H1 (cell line): ENCODE results near the gene VEPH1. TPM values are rescaled to one million over a fixed set of nuclear protein-coding genes. Genes with fewer than 3 reads are reported as not detected.

Experiments used
- CTCF ChIA-PET: fragments of 300-600 bp; sonication (Branson Sonifier 250); formaldehyde crosslinking; loops from one replicate; lab custom pipeline; 2021; ENCODE audit not compliant: partially characterized antibody; lab: Charles Lee
- POLR2A ChIA-PET: fragments of 300-600 bp; sonication (Branson Sonifier 250); formaldehyde crosslinking; loops from one replicate; lab custom pipeline; 2021; ENCODE audit warnings: inconsistent platforms; ENCODE audit not compliant: partially characterized antibody; lab: Charles Lee
- DNase-seq, 2 experiments: peaks; one replicate each; pipeline versions ENCODE4 v3.0.0 to v3.0.0-alpha.2; 2010 to 2022; ENCODE audit warnings: low spot score in 2 of 2, low read depth in 1 of 2, mixed read lengths in 1 of 2
- FAIRE-seq: peaks from 2 replicates; lab custom pipeline; 2011; peaks lifted over from hg19 to GRCh38; lab: Jason Lieb, UNC
- H2AFZ ChIP-seq: 2 replicates; pipeline ENCODE4 v1.8.1; 2012; ENCODE audit warnings: low read length, inconsistent platforms
- H2AK5ac ChIP-seq: 2 replicates; pipeline ENCODE4 v1.6.1; 2013; ENCODE audit warnings: low read depth, low read length
- H2BK120ac ChIP-seq: replicated peaks from 2 replicates; pipeline ENCODE3; 2013; ENCODE audit warnings: low read depth, low read length, inconsistent platforms
- H2BK12ac ChIP-seq: 2 replicates; pipeline ENCODE4 v1.6.1; 2013; ENCODE audit warnings: low read depth, low read length
- H2BK15ac ChIP-seq: 2 replicates; pipeline ENCODE4 v1.6.1; 2013; ENCODE audit warnings: low read length
- H2BK20ac ChIP-seq: 2 replicates; pipeline ENCODE4 v1.6.1; 2013; ENCODE audit warnings: low read length
- H2BK5ac ChIP-seq: 2 replicates; pipeline ENCODE4 v1.6.1; 2013; ENCODE audit warnings: low read depth, low read length
- H3K14ac ChIP-seq: 2 replicates; pipeline ENCODE4 v1.6.1; 2013; ENCODE audit warnings: inconsistent platforms; ENCODE audit not compliant: insufficient read length
- H3K18ac ChIP-seq: 2 replicates; pipeline ENCODE4 v1.6.1; 2013; ENCODE audit warnings: low read length; ENCODE audit errors: extremely low read depth
- H3K23ac ChIP-seq: 2 replicates; pipeline ENCODE4 v1.6.1; 2013; ENCODE audit warnings: inconsistent platforms; ENCODE audit not compliant: insufficient read length
- H3K23me2 ChIP-seq: 2 replicates; pipeline ENCODE4 v1.6.1; 2013; ENCODE audit warnings: low read depth, low read length
- H3K27ac ChIP-seq: 2 replicates; pipeline ENCODE4 v1.6.1; 2011; ENCODE audit warnings: low read depth, low read length, inconsistent platforms
- H3K27me3 ChIP-seq, 4 experiments: replicated peaks in 1 of 4; 1 replicate in 1 of 4; 2 replicates in 3 of 4; pipeline versions ENCODE4 v1.6.1 to v1.8.1; 2011 to 2013; ENCODE audit warnings: low read length in 3 of 4, mild to moderate bottlenecking in 3 of 4, inconsistent platforms in 2 of 4, mixed read lengths in 2 of 4, moderate library complexity in 1 of 4; ENCODE audit not compliant: control insufficient read depth in 3 of 4, insufficient read depth in 3 of 4; ENCODE audit errors: extremely low read depth in 1 of 4
- H3K36me3 ChIP-seq, 4 experiments: 2 replicates each; pipeline versions ENCODE4 v1.6.1 to v1.8.1; 2011 to 2013; ENCODE audit warnings: mild to moderate bottlenecking in 4 of 4, low read length in 3 of 4, moderate library complexity in 2 of 4, control low read depth in 1 of 4, inconsistent platforms in 1 of 4; ENCODE audit not compliant: insufficient read depth in 4 of 4, control insufficient read depth in 2 of 4
- H3K4ac ChIP-seq: replicated peaks from 2 replicates; pipeline ENCODE3; 2013; ENCODE audit warnings: low read length, low read depth, mixed read lengths, inconsistent platforms; ENCODE audit not compliant: insufficient read length
- H3K4me1 ChIP-seq, 4 experiments: replicated peaks in 1 of 4; 1 replicate in 1 of 4; 2 replicates in 3 of 4; pipeline versions ENCODE4 v1.6.1 to v1.8.1; 2011 to 2013; ENCODE audit warnings: low read length in 3 of 4, inconsistent platforms in 2 of 4, mixed read lengths in 1 of 4; ENCODE audit not compliant: insufficient read depth in 4 of 4, control insufficient read depth in 3 of 4
- H3K4me2 ChIP-seq, 2 experiments: 2 replicates each; pipeline versions ENCODE4 v1.6.1 to v1.8.1; 2011 to 2013; ENCODE audit warnings: low read depth in 2 of 2, low read length in 2 of 2, control low read depth in 1 of 2, inconsistent platforms in 1 of 2, mild to moderate bottlenecking in 1 of 2; ENCODE audit not compliant: insufficient read depth in 1 of 2
- H3K4me3 ChIP-seq, 4 experiments: fragments of 200-600, 300-600 bp in 1 of 4; sonication (generic), shearing (Covaris generic), sonication (Bioruptor Twin) in 1 of 4; 2 replicates each; pipeline versions ENCODE4 v1.5.1 to v1.8.1; 2011 to 2016; ENCODE audit warnings: low read length in 4 of 4, low read depth in 3 of 4, control low read depth in 2 of 4, inconsistent platforms in 2 of 4, mild to moderate bottlenecking in 2 of 4, mixed read lengths in 1 of 4, moderate library complexity in 1 of 4; ENCODE audit not compliant: insufficient read depth in 2 of 4; ENCODE audit errors: extremely low read depth in 1 of 4
- H3K56ac ChIP-seq: replicated peaks from 2 replicates; pipeline ENCODE3; 2013; ENCODE audit warnings: low read depth, mild to moderate bottlenecking, mixed read lengths, low read length, inconsistent platforms; ENCODE audit not compliant: insufficient read length
- H3K79me1 ChIP-seq: 2 replicates; pipeline ENCODE4 v1.6.1; 2013; ENCODE audit warnings: low read depth, low read length, control low read depth
- H3K79me2 ChIP-seq, 2 experiments: 2 replicates each; pipeline versions ENCODE4 v1.6.1 to v1.8.1; 2012 to 2013; ENCODE audit warnings: low read length in 2 of 2, mild to moderate bottlenecking in 2 of 2, inconsistent platforms in 1 of 2; ENCODE audit not compliant: insufficient read depth in 2 of 2, control insufficient read depth in 1 of 2
- H3K9ac ChIP-seq, 4 experiments: replicated peaks in 1 of 4; 1 replicate in 1 of 4; 2 replicates in 3 of 4; pipeline versions ENCODE4 v1.6.1 to v1.8.1; 2011 to 2013; ENCODE audit warnings: low read depth in 3 of 4, low read length in 3 of 4, control low read depth in 2 of 4, mild to moderate bottlenecking in 2 of 4, moderate library complexity in 2 of 4, inconsistent platforms in 1 of 4; ENCODE audit errors: extremely low read depth in 1 of 4
- H3K9me3 ChIP-seq, 2 experiments: 2 replicates each; pipeline versions ENCODE4 v1.6.1 to v1.8.1; 2012 to 2013; ENCODE audit warnings: mild to moderate bottlenecking in 2 of 2, moderate library complexity in 2 of 2, control low read depth in 1 of 2, inconsistent platforms in 1 of 2, low read depth in 1 of 2, low read length in 1 of 2, mixed read lengths in 1 of 2; ENCODE audit not compliant: insufficient read depth in 2 of 2
- H4K20me1 ChIP-seq, 2 experiments: replicated peaks in 1 of 2; 2 replicates each; pipeline versions ENCODE3 to v1.8.1; 2011 to 2013; ENCODE audit warnings: inconsistent platforms in 2 of 2, low read length in 2 of 2, mild to moderate bottlenecking in 1 of 2; ENCODE audit not compliant: insufficient read depth in 2 of 2, control insufficient read depth in 1 of 2
- H4K5ac ChIP-seq: 2 replicates; pipeline ENCODE4 v1.6.1; 2013; ENCODE audit warnings: low read length, low read depth, mixed read lengths, inconsistent platforms; ENCODE audit not compliant: insufficient read length
- H4K8ac ChIP-seq: 2 replicates; pipeline ENCODE4 v1.8.0; 2013; ENCODE audit warnings: mild to moderate bottlenecking, moderate library complexity, low read length, inconsistent platforms; ENCODE audit not compliant: insufficient read depth; ENCODE audit errors: extremely low read depth
- H4K91ac ChIP-seq: replicated peaks from 2 replicates; pipeline ENCODE3; 2013; ENCODE audit warnings: low read length, mixed read lengths, inconsistent platforms; ENCODE audit not compliant: insufficient read length
- CHD1 ChIP-seq: IDR thresholded peaks from 2 replicates; pipeline ENCODE4 v1.6.1; 2012; ENCODE audit warnings: low read depth, low read length, improper control_type of control experiment
- HDAC6 ChIP-seq: IDR thresholded peaks from one replicate; pipeline ENCODE4 v1.7.1; 2012; ENCODE audit warnings: low read depth, mild to moderate bottlenecking, inconsistent platforms, low read length, moderate library complexity
- PHF8 ChIP-seq: fragments of 200-600 bp; sonication (generic); conservative IDR thresholded peaks from 2 replicates; pipeline ENCODE4 v1.7.1; 2012; ENCODE audit warnings: low read depth, mild to moderate bottlenecking, inconsistent platforms, low read length, moderate library complexity
- SAP30 ChIP-seq: fragments of 300-600 bp; sonication (generic); IDR thresholded peaks from 2 replicates; pipeline ENCODE4 v1.7.1; 2012; ENCODE audit warnings: low read length, moderate library complexity, mild to moderate bottlenecking, inconsistent platforms; ENCODE audit not compliant: insufficient read depth, insufficient replicate concordance
- SIN3A ChIP-seq, 2 experiments: IDR thresholded peaks in 1 of 2; conservative IDR thresholded peaks in 1 of 2; 2 replicates each; pipeline ENCODE4 v1.6.1; 2011 to 2012; ENCODE audit warnings: low read length in 2 of 2, improper control_type of control experiment in 1 of 2, low read depth in 1 of 2, mild to moderate bottlenecking in 1 of 2
- SP1 ChIP-seq: IDR thresholded peaks from 2 replicates; pipeline ENCODE4 v1.6.1; 2011; ENCODE audit warnings: low read depth, low read length
- SRF ChIP-seq: IDR thresholded peaks from 2 replicates; pipeline ENCODE4 v1.6.1; 2011; ENCODE audit warnings: mild to moderate bottlenecking, low read depth, low read length, moderate library complexity
- SUZ12 ChIP-seq: fragments of 200-600 bp; sonication (generic); IDR thresholded peaks from 2 replicates; pipeline ENCODE4 v1.6.1; 2012; ENCODE audit warnings: mild to moderate bottlenecking, inconsistent platforms, low read length, moderate library complexity, mixed read lengths
- TEAD4 ChIP-seq: IDR thresholded peaks from 2 replicates; pipeline ENCODE4 v1.6.1; 2012; ENCODE audit warnings: low read depth, low read length, inconsistent platforms, mixed read lengths
- WGBS, 2 experiments: shearing (Covaris generic) in 1 of 2; methylation state at CpG; one replicate each; pipeline versions ENCODE4 v1.1.6 to v1.1.7; 2013 to 2015; ENCODE audit warnings: low lambda C conversion rate in 2 of 2, mixed read lengths in 2 of 2, inconsistent platforms in 1 of 2, low coverage in 1 of 2, missing lambda C conversion rate in 1 of 2; ENCODE audit not compliant: insufficient replicate concordance in 2 of 2, insufficient coverage in 1 of 2, insufficient read length in 1 of 2; ENCODE audit errors: extremely low coverage in 1 of 2, missing lambda C conversion rate in 1 of 2; 5-methylcytosine and 5-hydroxymethylcytosine counted together
- polyA plus RNA-seq, 7 experiments: library from polyadenylated mRNA; depleted of rRNA in 3 of 7; stranded (reverse) in 5 of 7; unstranded in 2 of 7; fragments of >200 nt in 5 of 7; fragments of 200-250 nt in 2 of 7; gene quantifications; 1 replicate in 5 of 7; 2 replicates in 1 of 7; 4 replicates in 1 of 7; pipeline versions ENCODE4 v1.2.1 to v1.2.3, GENCODE V29; 2011 to 2013; ENCODE audit warnings: missing spikeins in 2 of 7, mixed read lengths in 2 of 7
- total RNA-seq: library from RNA; stranded (reverse); fragmentation: NEBNext Ultra II Directional; extraction: Animal tissue kit (Norgen Biotek cat#: 25700); gene quantifications from 2 replicates; pipeline ENCODE4 v1.2.1, GENCODE V29; 2021
- TF ChIP-seq, protein P1 (sequence below): IDR thresholded peaks from 2 replicates; pipeline ENCODE4 v1.6.1; 2011; ENCODE audit warnings: low read length, improper control_type of control experiment

The VEPH1 gene
- total and polyA plus RNA-seq, 2 of the 8 experiments (the other 6 are each of a cell fraction or from before 2014, with no cell fraction given), result 12.0 to 18.3 TPM

DNA sequence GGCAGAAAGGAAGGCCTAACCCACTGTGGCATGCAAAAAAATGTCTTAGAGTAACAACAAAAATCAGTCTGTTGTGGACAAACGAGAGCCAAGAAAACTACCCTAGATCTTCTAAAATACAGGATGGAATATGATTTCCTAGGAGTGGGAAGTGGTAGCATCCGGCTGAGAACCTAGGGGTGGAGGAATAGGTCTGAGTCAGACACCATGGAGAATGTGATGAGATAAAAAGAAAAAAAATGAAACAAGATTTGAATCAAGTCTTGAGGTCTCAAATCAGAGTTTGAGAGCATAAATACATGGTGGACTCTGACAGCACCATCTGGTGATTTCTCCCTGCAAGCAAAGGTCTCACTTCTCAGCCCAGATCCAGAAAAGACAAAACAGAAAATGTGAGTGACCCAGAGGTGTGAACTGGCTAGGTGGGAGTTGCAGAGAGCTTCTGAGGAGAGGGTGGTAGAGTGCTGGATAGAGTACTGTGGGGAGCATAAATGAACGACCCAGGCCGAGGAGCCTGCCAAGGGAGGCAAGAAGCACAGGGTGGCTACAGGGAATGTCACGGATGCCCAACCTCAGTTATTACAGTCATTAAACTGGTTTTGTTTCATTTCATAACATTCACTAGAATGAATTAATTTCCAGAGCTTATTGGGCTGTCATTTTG, 27.6 kb upstream of the VEPH1 start:
- Histone ChIP-seq H4K91ac (no peak overlapping the region), H4K5ac (no peak overlapping the region), H2BK5ac (no peak overlapping the region), H2AK5ac (no peak overlapping the region), H3K4me3 (no peak overlapping the region), H3K4ac (no peak overlapping the region), H3K79me1 (no peaks in the 10 kb centered on the region), H4K8ac (no peak overlapping the region), H3K79me2 (no peaks in the 10 kb centered on the region), H2BK120ac (no peak overlapping the region), H3K27ac (no peak overlapping the region), H2AFZ (no peak overlapping the region), H2BK20ac (no peak overlapping the region), H3K4me1 (peaks cover 0 to 3% (median 1%) of the 10 kb centered on the region in 4 experiments; a peak in 2 of 7 replicates), H3K23ac (no peak overlapping the region), H3K18ac (no peak overlapping the region), H2BK12ac (no peak overlapping the region), H3K36me3 (no peaks in the 10 kb centered on the region), H4K20me1 (no peaks in the 10 kb centered on the region), H3K9me3 (no peaks in the 10 kb centered on the region), H3K9ac (no peak overlapping the region), H3K14ac (no peak overlapping the region), H3K56ac (no peak overlapping the region), H3K27me3 (no peaks in the 10 kb centered on the region), H3K23me2 (no peaks in the 10 kb centered on the region; the same call in 1 of the 2 replicates), H3K4me2 (no peak overlapping the region), H2BK15ac (no peak overlapping the region)
- ChIA-PET POLR2A (interaction anchor here (0.6 to 3.0 kb wide), 3 partner anchors 8 to 42 kb away, joined by 6 to 16 read pairs (median 12); no protein-coding TSS in a partner anchor), CTCF (interaction anchor here (1.2 to 5.6 kb wide), 14 partner anchors 9 to 328 kb away, joined by 3 to 116 read pairs (median 11); no protein-coding TSS in a partner anchor)
- FAIRE-seq (no peak), DNase-seq (no peak)
- TF ChIP-seq TEAD4, result no peak
- TF ChIP-seq SAP30, result no peak
- TF ChIP-seq SIN3A (conservative IDR thresholded peaks at IDR 0.05 in 1 of 2, IDR thresholded peaks at IDR 0.05 in 1 of 2; ENCODE audit: low read depth in 1 of 2, low read length in 2 of 2), result no peak
- no peak for TF ChIP-seq HDAC6
- TF ChIP-seq SUZ12, result no peak
- TF ChIP-seq PHF8, result no peak
- no peak for TF ChIP-seq SP1
- no peak for TF ChIP-seq CHD1
- TF ChIP-seq, protein P1, sequence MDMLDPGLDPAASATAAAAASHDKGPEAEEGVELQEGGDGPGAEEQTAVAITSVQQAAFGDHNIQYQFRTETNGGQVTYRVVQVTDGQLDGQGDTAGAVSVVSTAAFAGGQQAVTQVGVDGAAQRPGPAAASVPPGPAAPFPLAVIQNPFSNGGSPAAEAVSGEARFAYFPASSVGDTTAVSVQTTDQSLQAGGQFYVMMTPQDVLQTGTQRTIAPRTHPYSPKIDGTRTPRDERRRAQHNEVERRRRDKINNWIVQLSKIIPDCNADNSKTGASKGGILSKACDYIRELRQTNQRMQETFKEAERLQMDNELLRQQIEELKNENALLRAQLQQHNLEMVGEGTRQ, result no peak
- TF ChIP-seq SRF, result no peak
- 94% methylated on average over 5 of the region's 5 CpGs; no CpG with 5 or more reads in 1 of the 2 experiments for WGBS, 2 experiments
